PC-3 (cell line): ENCODE data around the gene NPRL2. TPM values are rescaled to one million over a fixed set of nuclear protein-coding genes. Genes with fewer than 3 reads are reported as not detected.

Source experiments
- ATAC-seq: fragments of 200-7000 bp; cut with Tn5 transposase; 2 replicates; pipeline ENCODE4 v1.9.1; 2020; ENCODE audit warnings: mild to moderate bottlenecking, moderate library complexity
- BruUV-seq: library from RNA; stranded (reverse); fragments of 400-500 nt; replicated peaks from 2 replicates; lab custom pipeline; 2021; lab: Mats Ljungman, UMichigan
- CTCF ChIA-PET: fragments of 300-600 bp; sonication (Branson Sonifier 250); formaldehyde crosslinking; loops from one replicate; lab custom pipeline; 2022; ENCODE audit warnings: antibody characterized with exemption; lab: Charles Lee
- POLR2A ChIA-PET: fragments of 300-600 bp; sonication (Branson Sonifier 250); formaldehyde crosslinking; loops from one replicate; lab custom pipeline; 2022; ENCODE audit warnings: antibody characterized with exemption; ENCODE audit not compliant: unreplicated experiment; lab: Charles Lee
- DNase-seq: peaks from one replicate; pipeline ENCODE4 v3.0.0-alpha.2; 2015
- H2AFZ ChIP-seq: fragments of 300-600 bp; sonication (generic); 2 replicates; pipeline ENCODE4 v1.6.0; 2016; ENCODE audit warnings: antibody characterized with exemption, low read length
- H3F3A ChIP-seq: fragments of 300-600 bp; sonication (generic); one replicate; pipeline ENCODE4 v1.6.0; 2017; ENCODE audit warnings: antibody characterized with exemption, low read length, control low read depth, mild to moderate bottlenecking; ENCODE audit not compliant: unreplicated experiment
- H3K27ac ChIP-seq: fragments of 300-600 bp; sonication (generic); 2 replicates; pipeline ENCODE4 v1.5.1; 2016; ENCODE audit warnings: mild to moderate bottlenecking, low read length
- H3K27me3 ChIP-seq: fragments of 300-600 bp; sonication (generic); 2 replicates; pipeline ENCODE4 v1.6.1; 2016; ENCODE audit warnings: low read length, mixed read lengths
- H3K36me3 ChIP-seq: fragments of 300-600 bp; sonication (generic); 2 replicates; pipeline ENCODE4 v1.6.1; 2016; ENCODE audit warnings: low read depth, mixed run types, low read length, mixed read lengths
- H3K4me1 ChIP-seq: fragments of 300-600 bp; sonication (generic); 2 replicates; pipeline ENCODE4 v1.5.1; 2016; ENCODE audit warnings: low read length; ENCODE audit not compliant: insufficient read depth
- H3K4me2 ChIP-seq: fragments of 300-600 bp; sonication (generic); 2 replicates; pipeline ENCODE4 v1.6.0; 2016; ENCODE audit warnings: low read length
- H3K4me3 ChIP-seq: fragments of 300-600 bp; sonication (generic); 2 replicates; pipeline ENCODE4 v1.5.1; 2016; ENCODE audit warnings: mild to moderate bottlenecking, low read length, mixed read lengths
- H3K79me2 ChIP-seq: fragments of 300-600 bp; sonication (generic); 2 replicates; pipeline ENCODE4 v1.6.1; 2017; ENCODE audit warnings: low read length, mixed read lengths
- H3K9ac ChIP-seq: fragments of 300-600 bp; sonication (generic); 2 replicates; pipeline ENCODE4 v1.6.0; 2016; ENCODE audit warnings: mild to moderate bottlenecking, low read length
- H3K9me2 ChIP-seq: fragments of 300-600 bp; sonication (generic); replicated peaks from 2 replicates; pipeline ENCODE4 v1.6.1; 2016; ENCODE audit warnings: mixed run types, low read length, mixed read lengths
- H3K9me3 ChIP-seq: fragments of 300-600 bp; sonication (generic); 2 replicates; pipeline ENCODE4 v1.6.1; 2016; ENCODE audit warnings: low read length, mixed read lengths
- H4K20me1 ChIP-seq: fragments of 300-600 bp; sonication (generic); 2 replicates; pipeline ENCODE4 v1.6.1; 2016; ENCODE audit warnings: low read length, mixed read lengths
- CTCF ChIP-seq: fragments of 300-600 bp; sonication (generic); conservative IDR thresholded peaks from 2 replicates; pipeline ENCODE4 v1.5.1; 2017; ENCODE audit warnings: antibody characterized with exemption, low read depth, mild to moderate bottlenecking, low read length
- EZH2 ChIP-seq: fragments of 300-600 bp; sonication (generic); IDR thresholded peaks from one replicate; pipeline ENCODE4 v1.6.1; 2017; ENCODE audit warnings: antibody characterized with exemption, mild to moderate bottlenecking, low read length; ENCODE audit not compliant: unreplicated experiment
- EZH2phosphoT487 ChIP-seq: fragments of 300-600 bp; sonication (generic); IDR thresholded peaks from 2 replicates; pipeline ENCODE4 v1.6.1; 2018; ENCODE audit warnings: mild to moderate bottlenecking, antibody characterized with exemption, low read length, borderline replicate concordance
- intact Hi-C: fragments of 100-400 bp; cut with micrococcal nuclease; formaldehyde crosslinking; loops from 2 replicates; pipeline ENCODE4 v1.9.0; 2023
- total RNA-seq: library from RNA; depleted of rRNA; stranded (reverse); fragments of >200 nt; gene quantifications from 2 replicates; pipeline ENCODE4 v1.2.3, GENCODE V29; 2014

NPRL2 gene
- total RNA-seq, 1 experiment from 2014 or later = 56.9 TPM

DNA sequence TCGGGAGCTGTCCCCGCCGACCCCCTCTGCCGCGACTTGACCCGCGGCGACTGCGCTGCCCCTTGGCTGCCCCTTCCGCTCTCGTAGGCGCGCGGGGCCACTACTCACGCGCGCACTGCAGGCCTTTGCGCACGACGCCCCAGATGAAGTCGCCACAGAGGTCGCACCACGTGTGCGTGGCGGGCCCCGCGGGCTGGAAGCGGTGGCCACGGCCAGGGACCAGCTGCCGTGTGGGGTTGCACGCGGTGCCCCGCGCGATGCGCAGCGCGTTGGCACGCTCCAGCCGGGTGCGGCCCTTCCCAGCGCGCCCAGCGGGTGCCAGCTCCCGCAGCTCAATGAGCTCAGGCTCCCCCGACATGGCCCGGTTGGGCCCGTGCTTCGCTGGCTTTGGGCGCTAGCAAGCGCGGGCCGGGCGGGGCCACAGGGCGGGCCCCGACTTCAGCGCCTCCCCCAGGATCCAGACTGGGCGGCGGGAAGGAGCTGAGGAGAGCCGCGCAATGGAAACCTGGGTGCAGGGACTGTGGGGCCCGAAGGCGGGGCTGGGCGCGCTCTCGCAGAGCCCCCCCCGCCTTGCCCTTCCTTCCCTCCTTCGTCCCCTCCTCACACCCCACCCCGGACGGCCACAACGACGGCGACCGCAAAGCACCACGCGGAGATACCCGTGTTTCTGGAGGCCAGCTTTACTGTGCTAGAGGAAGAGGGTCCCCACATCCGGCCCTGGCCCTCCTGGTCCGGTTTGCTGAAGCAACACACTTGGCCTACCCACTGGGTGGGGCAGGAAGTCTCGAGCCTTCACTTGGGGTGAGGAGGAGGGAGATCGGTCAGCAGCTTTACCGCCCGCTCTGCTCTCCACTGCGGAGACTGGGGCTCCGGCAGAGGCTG lies 9.9 kb downstream of the NPRL2 start, which contains the start of gene RASSF1:
RASSF1 (minus strand) TSS at position 389 of the 882 bp plus-strand sequence; CDS start at position 358, 31 bp downstream.
- Histone ChIP-seq H3K4me1 (peaks cover 13% of the 10 kb centered on the region), H3K36me3 (no peaks in the 10 kb centered on the region), H3K27ac (no peak within 1 kb of the TSS), H3K79me2 (peaks cover 15% of the 10 kb centered on the region), H3K4me2 (no peak within 1 kb of the TSS), H3F3A (no peaks in the 10 kb centered on the region), H3K9me3 (no peaks in the 10 kb centered on the region), H3K4me3 (no peak within 1 kb of the TSS), H4K20me1 (no peaks in the 10 kb centered on the region), H3K9ac (no peak within 1 kb of the TSS), H2AFZ (no peak within 1 kb of the TSS), H3K27me3 (no peaks in the 10 kb centered on the region), H3K9me2 (no peaks in the 10 kb centered on the region)
- DNase-seq (no peak), ATAC-seq (no peak)
- TF ChIP-seq EZH2phosphoT487 (no peak), CTCF (no peak), EZH2 (no peak)
- POLR2A ChIA-PET = no interaction called here
- intact Hi-C loops = no loop called here
- CTCF ChIA-PET = no interaction called here
- BruUV-seq = no TSS peak

DNA sequence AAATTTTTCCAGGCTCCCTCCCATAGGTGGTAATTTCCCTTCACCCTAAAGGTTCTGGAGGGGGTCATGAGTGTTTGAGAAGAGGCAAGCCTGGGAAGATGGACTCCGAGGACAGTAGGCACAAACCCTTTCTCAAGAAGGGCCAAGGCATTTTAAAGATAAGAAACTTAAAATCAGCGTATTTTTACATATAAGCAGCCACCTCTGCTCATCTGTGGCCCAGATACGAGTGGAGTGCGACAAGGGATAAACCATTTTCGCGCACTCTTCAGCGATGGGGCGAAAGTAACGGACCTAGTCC lies 10.5 kb downstream of the NPRL2 start:
- Histone ChIP-seq H3K4me1 (peaks cover 18% of the 10 kb centered on the region), H3K9me3 (no peaks in the 10 kb centered on the region), H3K27ac (no peak overlapping the region), H3F3A (no peaks in the 10 kb centered on the region), H3K4me3 (no peak overlapping the region), H2AFZ (no peak overlapping the region), H3K79me2 (peaks cover 21% of the 10 kb centered on the region), H3K9me2 (no peaks in the 10 kb centered on the region), H3K9ac (no peak overlapping the region), H4K20me1 (peaks cover 3% of the 10 kb centered on the region; the same call in 1 of the 2 replicates), H3K36me3 (no peaks in the 10 kb centered on the region), H3K4me2 (no peak overlapping the region), H3K27me3 (no peaks in the 10 kb centered on the region)
- no TSS peak for BruUV-seq
- ATAC-seq = no peak
- ChIA-PET POLR2A (no interaction called here), CTCF (no interaction called here)
- DNase-seq = no peak
- intact Hi-C loops = no loop called here
- no peak for TF ChIP-seq EZH2
- no peak for TF ChIP-seq EZH2phosphoT487
- TF ChIP-seq CTCF = no peak
